A673 (cell line): ENCODE results near the gene RPS2.

Experiments used
- EZH2 ChIP-seq: fragments of 200-600 bp; sonication (generic); IDR thresholded peaks from 2 replicates; pipeline ENCODE4 v1.6.1; 2017; ENCODE audit warnings: borderline replicate concordance, low read depth, mild to moderate bottlenecking, mixed read lengths, antibody characterized with exemption, low read length; ENCODE audit not compliant: poor library complexity, severe bottlenecking
- TF ChIP-seq, protein P1 (sequence below): fragments of 300-800, 200-600 bp; sonication (generic); conservative IDR thresholded peaks from 2 replicates; pipeline ENCODE4 v1.5.1; 2017; ENCODE audit warnings: low read depth, mild to moderate bottlenecking, antibody characterized with exemption, low read length, moderate library complexity, mixed read lengths

DNA sequence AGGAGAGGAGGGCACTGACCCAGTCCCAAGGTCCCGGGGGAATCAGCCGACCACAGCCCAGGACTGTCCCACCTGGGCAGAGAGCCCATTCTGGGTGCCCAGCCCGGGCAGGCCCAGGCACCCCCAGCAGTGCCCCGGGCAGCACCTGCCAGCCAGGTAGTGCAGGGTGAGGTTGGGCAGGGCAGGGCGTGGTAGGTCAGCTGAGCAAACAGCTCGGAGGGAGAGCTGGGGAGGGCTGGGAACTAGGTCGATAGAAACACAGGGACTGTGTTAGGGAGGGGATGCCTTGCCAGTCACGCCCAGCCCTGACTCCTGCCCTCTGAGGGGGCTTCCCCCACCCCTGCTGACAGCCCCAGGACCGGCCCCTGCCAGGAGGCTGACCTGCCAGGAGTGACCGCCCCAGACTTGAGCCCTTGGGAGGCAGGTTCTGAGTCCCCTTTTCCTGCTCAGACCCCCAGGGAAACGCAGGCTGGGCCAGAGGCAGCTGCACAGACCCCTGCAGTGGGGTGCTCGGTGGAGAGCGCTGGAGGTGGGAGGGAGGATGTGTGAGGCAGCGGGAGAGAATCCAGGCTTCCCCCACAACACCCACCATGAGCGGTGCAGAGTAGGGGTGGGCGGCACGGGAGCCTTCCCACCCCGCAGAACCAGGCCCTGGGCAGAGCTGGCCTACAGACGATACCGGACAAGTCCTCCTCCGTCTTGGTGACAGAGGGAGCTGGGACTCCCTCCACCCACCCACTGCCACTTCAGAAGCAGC, 51.1 kb downstream of the RPS2 start:
- TF ChIP-seq, protein P1, sequence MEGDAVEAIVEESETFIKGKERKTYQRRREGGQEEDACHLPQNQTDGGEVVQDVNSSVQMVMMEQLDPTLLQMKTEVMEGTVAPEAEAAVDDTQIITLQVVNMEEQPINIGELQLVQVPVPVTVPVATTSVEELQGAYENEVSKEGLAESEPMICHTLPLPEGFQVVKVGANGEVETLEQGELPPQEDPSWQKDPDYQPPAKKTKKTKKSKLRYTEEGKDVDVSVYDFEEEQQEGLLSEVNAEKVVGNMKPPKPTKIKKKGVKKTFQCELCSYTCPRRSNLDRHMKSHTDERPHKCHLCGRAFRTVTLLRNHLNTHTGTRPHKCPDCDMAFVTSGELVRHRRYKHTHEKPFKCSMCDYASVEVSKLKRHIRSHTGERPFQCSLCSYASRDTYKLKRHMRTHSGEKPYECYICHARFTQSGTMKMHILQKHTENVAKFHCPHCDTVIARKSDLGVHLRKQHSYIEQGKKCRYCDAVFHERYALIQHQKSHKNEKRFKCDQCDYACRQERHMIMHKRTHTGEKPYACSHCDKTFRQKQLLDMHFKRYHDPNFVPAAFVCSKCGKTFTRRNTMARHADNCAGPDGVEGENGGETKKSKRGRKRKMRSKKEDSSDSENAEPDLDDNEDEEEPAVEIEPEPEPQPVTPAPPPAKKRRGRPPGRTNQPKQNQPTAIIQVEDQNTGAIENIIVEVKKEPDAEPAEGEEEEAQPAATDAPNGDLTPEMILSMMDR, result no peak
- TF ChIP-seq EZH2, result no peak
